H1 (cell line): ENCODE data around the gene SNX32. TPM values are rescaled to one million over a fixed set of nuclear protein-coding genes. Genes with fewer than 3 reads are reported as not detected.

Experiments
- TEAD4 ChIP-seq: IDR thresholded peaks from 2 replicates; pipeline ENCODE4 v1.6.1; 2012; ENCODE audit warnings: low read depth, low read length, inconsistent platforms, mixed read lengths
- polyA plus RNA-seq, 7 experiments: library from polyadenylated mRNA; depleted of rRNA in 3 of 7; stranded (reverse) in 5 of 7; unstranded in 2 of 7; fragments of >200 nt in 5 of 7; fragments of 200-250 nt in 2 of 7; gene quantifications; 1 replicate in 5 of 7; 2 replicates in 1 of 7; 4 replicates in 1 of 7; pipeline versions ENCODE4 v1.2.1 to v1.2.3, GENCODE V29; 2011 to 2013; ENCODE audit warnings: missing spikeins in 2 of 7, mixed read lengths in 2 of 7
- total RNA-seq: library from RNA; stranded (reverse); fragmentation: NEBNext Ultra II Directional; extraction: Animal tissue kit (Norgen Biotek cat#: 25700); gene quantifications from 2 replicates; pipeline ENCODE4 v1.2.1, GENCODE V29; 2021

SNX32 gene
- total and polyA plus RNA-seq, 2 of the 8 experiments (the other 6 are each of a cell fraction or from before 2014, with no cell fraction given): 0.76 to 2.2 TPM

GRCh38 chr11:65869643-65870306 is 36.0 kb downstream of the SNX32 start (continued):
- TF ChIP-seq TEAD4: no peak
